ENCODE results near the gene POMT2. TPM values are rescaled to one million over a fixed set of nuclear protein-coding genes. Genes with fewer than 3 reads are reported as not detected.

Gene POMT2
- total and polyA plus RNA-seq, 2 donors (not counting 3 experiments of a cell fraction or from before 2014, with no cell fraction given), result 19.5 to 48.2 TPM

GRCh38 chr14:77257700-77258099 is 63.0 kb downstream of the POMT2 start:
- dilution Hi-C loops (cut with MboI; ENCODE audit: extremely low pct_ligation_motif_present, low sequenced_read_pairs), result no loop called here

More at GRCh38 chr14:77257700-77258099, 63.0 kb downstream of the POMT2 start:
- Histone ChIP-seq H3K27me3 (ENCODE audit: control insufficient read depth in 2 of 2, insufficient read depth in 2 of 2, low read length in 2 of 2) (no peaks in the 10 kb centered on the region), H2AFZ (ENCODE audit: low read depth, low read length) (no peak overlapping the region), H3K9me3 (replicated peaks; ENCODE audit: control insufficient read depth, insufficient read depth, low read length) (no peaks in the 10 kb centered on the region), H3K4me2 (ENCODE audit: insufficient read depth, low read length) (no peak overlapping the region), H4K20me1 (replicated peaks; ENCODE audit: control insufficient read depth, extremely low read depth, insufficient read depth, low read length) (no peaks in the 10 kb centered on the region), H3K79me2 (ENCODE audit: control insufficient read depth, insufficient read depth, low read length) (no peaks in the 10 kb centered on the region), H3K27ac (ENCODE audit: insufficient read depth, low read depth, low read length) (no peak overlapping the region), H3K36me3 (ENCODE audit: control insufficient read depth in 2 of 2, extremely low read depth in 1 of 2, insufficient read depth in 2 of 2, low read length in 2 of 2) (no peaks in the 10 kb centered on the region), H3K4me3 (replicated peaks in 1 of 3; ENCODE audit: insufficient read depth in 1 of 3, low read depth in 1 of 3, low read length in 3 of 3) (no peak overlapping the region), H3K9ac (replicated peaks; ENCODE audit: extremely low read depth, insufficient read depth, low read length) (no peak overlapping the region), H3K4me1 (ENCODE audit: control insufficient read depth, extremely low read depth, insufficient read depth, low read length) (no peaks in the 10 kb centered on the region), H3K9me1 (replicated peaks; ENCODE audit: control insufficient read depth, extremely low read depth, insufficient read depth, low read length) (no peaks in the 10 kb centered on the region)
- intact Hi-C loops (cut with micrococcal nuclease), result no loop called here
- FAIRE-seq (no peak), DNase-seq (ENCODE audit: low read depth, low spot score) (no peak)
- no peak for TF ChIP-seq MAX (IDR thresholded peaks at IDR 0.05; ENCODE audit: insufficient read depth, insufficient read length)
- no peak for TF ChIP-seq FOS (IDR thresholded peaks at IDR 0.05; ENCODE audit: borderline replicate concordance, insufficient read depth, low read length)
- no peak for TF ChIP-seq JUN (IDR thresholded peaks at IDR 0.05; ENCODE audit: borderline replicate concordance, insufficient read depth, insufficient read length, low read depth)
- no peak for TF ChIP-seq EZH2 (IDR thresholded peaks at IDR 0.05; ENCODE audit: borderline replicate concordance, low read depth, low read length, severe bottlenecking)
- no peak for TF ChIP-seq CTCF (IDR thresholded peaks at IDR 0.05; ENCODE audit: extremely low read depth in 1 of 2, insufficient read depth in 1 of 2, low read depth in 1 of 2, low read length in 2 of 2)
- ChIA-PET POLR2A (no interaction called here), CTCF (no interaction called here)
- no TSS peak for BruUV-seq (replicated peaks)
